Vagina (tissue), 2 donors: ENCODE measurements around the gene JPT2. TPM values are rescaled to one million over a fixed set of nuclear protein-coding genes. Genes with fewer than 3 reads are reported as not detected.

Experiments
- DNase-seq, 2 donors: peaks; one replicate each; pipeline ENCODE4 v3.0.0-alpha.2; 2017; ENCODE audit errors: extremely low spot score in 2 of 2
- H3K27ac ChIP-seq: fragments of 200-600 bp; sonication (generic); one replicate; pipeline ENCODE4 v1.5.1; 2019
- H3K27me3 ChIP-seq: fragments of 200-600 bp; sonication (generic); one replicate; pipeline ENCODE4 v1.5.1; 2019
- H3K36me3 ChIP-seq, 2 donors: fragments of 200-600 bp; sonication (generic); one replicate each; pipeline ENCODE4 v1.5.1; 2017 to 2019
- H3K4me1 ChIP-seq: fragments of 200-600 bp; sonication (generic); one replicate; pipeline ENCODE4 v1.5.1; 2019
- H3K4me3 ChIP-seq, 2 donors: fragments of 200-600 bp; sonication (generic); 1 replicate in 1 of 2; 2 replicates in 1 of 2; pipeline ENCODE4 v1.5.1; 2016 to 2019
- H3K9me3 ChIP-seq: fragments of 200-600 bp; sonication (generic); one replicate; pipeline ENCODE4 v1.5.1; 2019
- CTCF ChIP-seq, 3 experiments: fragments of 450-650 bp in 2 of 3; fragments of 200-600 bp in 1 of 3; sonication (generic) in 1 of 3; IDR thresholded peaks; one replicate each; pipeline ENCODE4 v1.5.1; 2017 to 2019; ENCODE audit warnings: antibody characterized with exemption in 3 of 3, mild to moderate bottlenecking in 2 of 3, moderate library complexity in 2 of 3
- POLR2A ChIP-seq, 2 donors: fragments of 450-650 bp; IDR thresholded peaks; one replicate each; pipeline ENCODE4 v1.6.1; 2017; ENCODE audit warnings: antibody characterized with exemption in 2 of 2, mild to moderate bottlenecking in 2 of 2, moderate library complexity in 2 of 2
- POLR2AphosphoS5 ChIP-seq, 2 donors: sonication (generic); formaldehyde crosslinking; IDR thresholded peaks; one replicate each; pipeline ENCODE4 v1.9.0; 2017; ENCODE audit warnings: antibody characterized with exemption in 2 of 2, mild to moderate bottlenecking in 2 of 2, low read depth in 1 of 2; ENCODE audit not compliant: insufficient read depth in 1 of 2
- intact Hi-C: fragments of 100-400 bp; cut with DNase I; formaldehyde crosslinking; loops from one replicate; pipeline ENCODE4 v1.15.1; 2023
- total RNA-seq: library from RNA; depleted of rRNA; stranded (reverse); fragments of >200 nt; gene quantifications from one replicate; pipeline ENCODE4 v1.2.3, GENCODE V29; 2016

JPT2 gene
- total RNA-seq, 1 donor from 2014 or later = 19.9 TPM

GRCh38 chr16:1670866-1671265, 7.2 kb upstream of the JPT2 start:
- DNase-seq = no peak
- Histone ChIP-seq H3K27me3 (no peaks in the 10 kb centered on the region), H3K36me3 (peaks cover 0 to 84% of the 10 kb centered on the region in 2 donors), H3K9me3 (no peaks in the 10 kb centered on the region), H3K4me1 (no peaks in the 10 kb centered on the region), H3K4me3 (no peak overlapping the region), H3K27ac (no peak overlapping the region)
- intact Hi-C loops = no loop called here
- TF ChIP-seq CTCF (IDR thresholded peaks at IDR 0.05) (no peak), POLR2A (IDR thresholded peaks at IDR 0.05) (no peak), POLR2AphosphoS5 (IDR thresholded peaks at IDR 0.05; ENCODE audit: insufficient read depth in 1 of 2, low read depth in 1 of 2) (no peak)

- Histone ChIP-seq H3K4me1 (peaks cover 2% of the 10 kb centered on the region), H3K27ac (no peak overlapping the region), H3K9me3 (no peaks in the 10 kb centered on the region), H3K36me3 (peaks cover 0 to 58% of the 10 kb centered on the region in 2 donors), H3K27me3 (no peaks in the 10 kb centered on the region), H3K4me3 (no peak overlapping the region)
- TF ChIP-seq POLR2A (IDR thresholded peaks at IDR 0.05) (no peak), CTCF (IDR thresholded peaks at IDR 0.05) (no peak), POLR2AphosphoS5 (IDR thresholded peaks at IDR 0.05; ENCODE audit: insufficient read depth in 1 of 2, low read depth in 1 of 2) (no peak)
- no peak for DNase-seq
- intact Hi-C loops = no loop called here
Measured at GRCh38 chr16:1673424-1674151, 4.5 kb upstream of the JPT2 start.

- intact Hi-C loops = no loop called here
- H3K27ac ChIP-seq = no peak overlapping the region
- TF ChIP-seq CTCF (IDR thresholded peaks at IDR 0.05) (no peak), POLR2AphosphoS5 (IDR thresholded peaks at IDR 0.05; ENCODE audit: insufficient read depth in 1 of 2, low read depth in 1 of 2) (no peak), POLR2A (IDR thresholded peaks at IDR 0.05) (no peak)
- H3K9me3 ChIP-seq = no peaks in the 10 kb centered on the region
- DNase-seq = no peak
- peaks cover 9% of the 10 kb centered on the region for H3K4me1 ChIP-seq
- H3K27me3 ChIP-seq = no peaks in the 10 kb centered on the region
- no peak overlapping the region for H3K4me3 ChIP-seq
- H3K36me3 ChIP-seq = peaks cover 0 to 51% of the 10 kb centered on the region in 2 donors
Measured at GRCh38 chr16:1674306-1674705, 3.8 kb upstream of the JPT2 start.

GRCh38 chr16:1674751-1675664, 3.1 kb upstream of the JPT2 start:
- Histone ChIP-seq H3K9me3 (no peaks in the 10 kb centered on the region), H3K4me3 (no peak overlapping the region), H3K27ac (no peak overlapping the region), H3K4me1 (peaks cover 10% of the 10 kb centered on the region), H3K27me3 (no peaks in the 10 kb centered on the region), H3K36me3 (peaks cover 0 to 44% of the 10 kb centered on the region in 2 donors)
- TF ChIP-seq POLR2A (IDR thresholded peaks at IDR 0.05) (no peak), POLR2AphosphoS5 (IDR thresholded peaks at IDR 0.05; ENCODE audit: insufficient read depth in 1 of 2, low read depth in 1 of 2) (no peak), CTCF (IDR thresholded peaks at IDR 0.05) (no peak)
- intact Hi-C loops = no loop called here
- DNase-seq = no peak
